IPS-NIHi7 (cell line): ENCODE measurements around the gene TMEM151B.

Experiments
- DNase-seq: peaks from one replicate; pipeline ENCODE4 v3.0.0; 2012; ENCODE audit warnings: mixed read lengths; ENCODE audit errors: extremely low spot score

TMEM151B gene

GRCh38 chr6:44264154-44265006, 5.9 kb upstream of the TMEM151B start:
- no peak for DNase-seq

GRCh38 chr6:44265007-44265721, 5.1 kb upstream of the TMEM151B start, which contains the start of gene NFKBIE:
NFKBIE (minus strand) TSS chr6:44265551; CDS start chr6:44265346, 205 bp downstream.
- DNase-seq: peak; percentile 96

GRCh38 chr6:44265722-44266233, 4.5 kb upstream of the TMEM151B start:
- no peak for DNase-seq

GRCh38 chr6:44266347-44266746, 3.9 kb upstream of the TMEM151B start:
- no peak for DNase-seq

GRCh38 chr6:44267252-44267651, 3.0 kb upstream of the TMEM151B start:
- no peak for DNase-seq

GRCh38 chr6:44268095-44268628, 2.1 kb upstream of the TMEM151B start:
- peak; percentile 79 for DNase-seq

GRCh38 chr6:44269178-44269920, 901 bp upstream of the TMEM151B start:
- DNase-seq: no peak

GRCh38 chr6:44270526-44271405, 516 bp downstream of the TMEM151B start:
- peak; percentile 79 for DNase-seq

GRCh38 chr6:44271406-44271723, 1.1 kb downstream of the TMEM151B start:
- DNase-seq: no peak

- DNase-seq: no peak
Measured at GRCh38 chr6:44271914-44272313, 1.7 kb downstream of the TMEM151B start.

- no peak for DNase-seq
Measured at GRCh38 chr6:44272529-44272928, 2.3 kb downstream of the TMEM151B start.

GRCh38 chr6:44272999-44273566, 2.8 kb downstream of the TMEM151B start:
- DNase-seq: no peak

- DNase-seq: no peak
Measured at GRCh38 chr6:44273617-44274016, 3.4 kb downstream of the TMEM151B start.

- no peak for DNase-seq
Measured at GRCh38 chr6:44275271-44275748, 5.1 kb downstream of the TMEM151B start.

GRCh38 chr6:44275749-44276648, 5.7 kb downstream of the TMEM151B start:
- peak; percentile 62 for DNase-seq

- DNase-seq: no peak
Measured at GRCh38 chr6:44276667-44277640, 6.7 kb downstream of the TMEM151B start.

- DNase-seq: no peak
Measured at GRCh38 chr6:44277763-44278162, 7.5 kb downstream of the TMEM151B start.

GRCh38 chr6:44278315-44278714, 8.1 kb downstream of the TMEM151B start:
- DNase-seq: no peak
